Measurements from ENCODE around the gene KLHL7.

GRCh38 chr7:23181684-23182553 is 76.3 kb downstream of the KLHL7 start, which contains the start of gene NUP42:
- TF ChIP-seq CTCF (IDR thresholded peaks at IDR 0.05) (no peak), POLR2A (IDR thresholded peaks at IDR 0.05) (peak; percentile 35)
